ENCODE measurements around the gene MSL3B.

DNA sequence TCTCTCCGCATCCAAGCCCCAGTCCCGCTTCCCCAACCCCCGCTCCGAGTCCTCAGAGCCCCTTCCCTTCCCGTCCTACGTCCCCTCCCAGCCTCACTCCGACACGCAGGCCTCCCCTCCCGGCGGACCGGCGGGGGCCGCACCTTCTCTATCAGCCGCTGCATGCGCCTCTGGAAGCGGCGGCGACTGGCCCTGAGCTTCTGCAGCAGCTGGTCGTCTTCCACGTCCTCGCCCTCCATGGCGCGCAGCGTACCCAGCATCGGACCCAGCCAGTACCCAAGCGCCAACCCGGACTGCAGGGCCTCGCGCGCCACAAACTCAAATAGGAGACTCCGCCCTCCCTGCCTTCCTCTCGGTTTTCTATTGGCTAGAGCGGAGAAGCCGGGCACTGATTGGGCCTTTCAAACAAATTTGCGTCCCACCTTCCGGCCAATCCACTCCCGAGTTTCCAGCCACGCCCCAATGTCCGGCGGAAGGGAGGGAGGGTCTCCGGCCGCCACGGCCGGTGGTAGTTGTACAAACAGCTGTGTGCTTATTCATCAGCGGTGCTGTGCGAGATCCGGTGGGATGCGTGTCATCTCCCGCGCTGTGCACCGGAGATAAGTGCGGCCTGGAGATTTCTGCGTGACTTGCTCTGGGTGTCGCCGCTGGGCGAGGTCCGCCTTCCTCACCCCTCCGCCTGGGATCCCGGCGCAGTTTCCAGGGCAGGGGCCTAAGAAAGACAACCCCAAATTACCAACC, 13.8 kb downstream of the MSL3B start, which contains the start of gene HJURP:
- TF ChIP-seq, protein P1, sequence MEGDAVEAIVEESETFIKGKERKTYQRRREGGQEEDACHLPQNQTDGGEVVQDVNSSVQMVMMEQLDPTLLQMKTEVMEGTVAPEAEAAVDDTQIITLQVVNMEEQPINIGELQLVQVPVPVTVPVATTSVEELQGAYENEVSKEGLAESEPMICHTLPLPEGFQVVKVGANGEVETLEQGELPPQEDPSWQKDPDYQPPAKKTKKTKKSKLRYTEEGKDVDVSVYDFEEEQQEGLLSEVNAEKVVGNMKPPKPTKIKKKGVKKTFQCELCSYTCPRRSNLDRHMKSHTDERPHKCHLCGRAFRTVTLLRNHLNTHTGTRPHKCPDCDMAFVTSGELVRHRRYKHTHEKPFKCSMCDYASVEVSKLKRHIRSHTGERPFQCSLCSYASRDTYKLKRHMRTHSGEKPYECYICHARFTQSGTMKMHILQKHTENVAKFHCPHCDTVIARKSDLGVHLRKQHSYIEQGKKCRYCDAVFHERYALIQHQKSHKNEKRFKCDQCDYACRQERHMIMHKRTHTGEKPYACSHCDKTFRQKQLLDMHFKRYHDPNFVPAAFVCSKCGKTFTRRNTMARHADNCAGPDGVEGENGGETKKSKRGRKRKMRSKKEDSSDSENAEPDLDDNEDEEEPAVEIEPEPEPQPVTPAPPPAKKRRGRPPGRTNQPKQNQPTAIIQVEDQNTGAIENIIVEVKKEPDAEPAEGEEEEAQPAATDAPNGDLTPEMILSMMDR (IDR thresholded peaks at IDR 0.05): peak in 1 of 7 experiments; percentile 2
- TF ChIP-seq POLR2A (IDR thresholded peaks at IDR 0.05): peak in 2 of 3 donors; percentile 73 to 74

All from body of pancreas (tissue), 4 donors.